Measurements from ENCODE around the gene SYTL4. TPM values are rescaled to one million over a fixed set of nuclear protein-coding genes. Genes with fewer than 3 reads are reported as not detected.
A peak's percentile ranks its signal among the peaks of the same experiment; 100 is the strongest.

Gene SYTL4
- total RNA-seq, 4 donors from 2014 or later, result 17.7 to 102 (median 31.3) TPM

- TF ChIP-seq CTCF (IDR thresholded peaks at IDR 0.05) (no peak), POLR2A (IDR thresholded peaks at IDR 0.05) (no peak)
Observed at GRCh38 chrX:100685997-100686305, 46.0 kb downstream of the SYTL4 start.

DNA sequence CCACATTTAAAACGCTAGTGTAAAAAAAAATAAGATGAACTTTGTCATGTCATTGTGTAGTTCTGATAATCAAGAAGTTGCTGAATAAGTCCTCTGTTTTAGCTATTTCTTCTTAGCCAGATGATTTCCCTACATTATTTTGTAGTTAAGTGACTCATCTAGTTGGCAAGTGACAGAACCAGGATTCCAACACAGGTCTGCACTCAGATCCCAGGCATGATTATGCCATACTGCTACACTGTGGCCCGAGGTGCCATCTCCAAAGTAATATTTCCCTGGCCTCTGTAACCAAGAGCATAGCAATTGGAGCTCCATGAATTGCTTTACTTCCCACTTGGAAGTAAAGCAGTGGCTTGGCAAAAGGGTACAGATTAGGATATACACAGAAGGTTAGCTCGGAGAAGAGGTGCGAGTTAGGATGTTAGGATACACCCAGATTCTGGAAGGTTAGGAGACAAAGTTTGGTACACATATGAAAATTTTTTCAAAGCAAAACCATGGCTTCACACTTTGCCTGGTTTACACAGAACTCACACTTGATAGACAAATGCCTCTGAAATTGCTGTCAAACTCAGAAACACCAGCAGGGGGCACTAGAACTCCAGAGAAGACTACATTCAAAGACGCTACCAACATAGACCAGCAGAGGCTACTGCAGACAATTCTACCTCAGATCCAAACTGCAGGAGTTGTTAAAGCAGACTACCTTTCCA, 46.5 kb downstream of the SYTL4 start:
- no peaks in the 10 kb centered on the region for H3K36me3 ChIP-seq
- no peaks in the 10 kb centered on the region for H3K27me3 ChIP-seq
- peak in 2 of 3 donors; percentile 68 to 89 for DNase-seq
- TF ChIP-seq CTCF (IDR thresholded peaks at IDR 0.05) (peak; percentile 26 to 99 (median 89)), POLR2A (IDR thresholded peaks at IDR 0.05) (no peak)
- no peak overlapping the region for H3K4me3 ChIP-seq
- H3K27ac ChIP-seq, result no peak overlapping the region
- no peaks in the 10 kb centered on the region for H3K4me1 ChIP-seq
- no peaks in the 10 kb centered on the region for H3K9me3 ChIP-seq

More at GRCh38 chrX:100685997-100686305, 46.0 kb downstream of the SYTL4 start:
- Histone ChIP-seq H3K4me3 (no peak overlapping the region), H3K27me3 (no peaks in the 10 kb centered on the region), H3K27ac (no peak overlapping the region), H3K9me3 (no peaks in the 10 kb centered on the region), H3K36me3 (no peaks in the 10 kb centered on the region), H3K4me1 (no peaks in the 10 kb centered on the region)
- no peak for DNase-seq

DNA sequence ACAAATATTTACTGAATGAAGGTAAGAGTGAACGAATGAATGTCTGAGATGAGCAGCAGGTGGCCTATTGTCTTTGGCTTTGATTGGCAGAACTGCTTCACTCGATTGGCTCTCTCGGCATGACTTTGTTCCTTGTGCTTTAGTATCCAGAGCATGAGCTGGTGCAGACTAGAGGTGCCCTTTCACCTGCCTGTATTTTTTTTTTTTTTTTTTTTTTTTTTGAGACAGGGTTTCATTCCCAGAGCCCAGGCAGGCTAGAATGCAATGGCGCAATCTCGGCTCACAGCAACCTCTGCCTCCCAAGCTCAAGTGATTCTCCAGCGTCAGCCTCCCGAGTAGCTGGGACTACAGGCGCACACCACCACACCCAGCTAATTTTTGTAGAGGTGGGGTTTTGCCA, 49.0 kb downstream of the SYTL4 start:
- Histone ChIP-seq H3K36me3 (no peaks in the 10 kb centered on the region), H3K4me1 (no peaks in the 10 kb centered on the region), H3K27ac (no peak overlapping the region), H3K9me3 (no peaks in the 10 kb centered on the region), H3K27me3 (no peaks in the 10 kb centered on the region), H3K4me3 (no peak overlapping the region)
- no peak for DNase-seq
- TF ChIP-seq CTCF (IDR thresholded peaks at IDR 0.05), result no peak
- no peak for TF ChIP-seq POLR2A (IDR thresholded peaks at IDR 0.05)

DNA sequence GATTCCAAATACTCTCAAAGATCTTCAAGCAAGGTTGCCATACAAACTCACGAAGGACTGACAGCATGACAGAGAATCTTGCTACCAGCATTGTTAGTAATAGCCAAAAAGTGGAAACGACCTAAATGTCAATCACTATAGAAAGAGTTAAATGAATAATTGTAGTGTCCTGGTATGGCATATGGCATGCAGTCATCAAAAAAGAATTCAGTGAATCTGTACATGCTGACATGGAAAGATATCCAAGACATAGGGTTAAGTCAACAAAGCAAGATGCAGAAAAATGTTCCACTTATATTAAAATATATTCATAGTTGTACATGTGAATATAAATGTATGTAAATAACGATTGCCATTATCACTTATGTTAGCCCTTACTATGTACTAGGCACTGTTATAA, 50.3 kb downstream of the SYTL4 start:
- Histone ChIP-seq H3K4me1 (no peaks in the 10 kb centered on the region), H3K4me3 (no peak overlapping the region), H3K27ac (no peak overlapping the region), H3K36me3 (no peaks in the 10 kb centered on the region), H3K9me3 (no peaks in the 10 kb centered on the region), H3K27me3 (no peaks in the 10 kb centered on the region)
- TF ChIP-seq CTCF (IDR thresholded peaks at IDR 0.05) (no peak), POLR2A (IDR thresholded peaks at IDR 0.05) (no peak)
- no peak for DNase-seq

- Histone ChIP-seq H3K27ac (no peak overlapping the region), H3K4me1 (no peaks in the 10 kb centered on the region), H3K9me3 (no peaks in the 10 kb centered on the region), H3K4me3 (no peak overlapping the region), H3K36me3 (no peaks in the 10 kb centered on the region), H3K27me3 (no peaks in the 10 kb centered on the region)
- TF ChIP-seq POLR2A (IDR thresholded peaks at IDR 0.05) (no peak), CTCF (IDR thresholded peaks at IDR 0.05) (no peak)
- no peak for DNase-seq
Observed at GRCh38 chrX:100680756-100681155, 51.2 kb downstream of the SYTL4 start.
